ENCODE results near the gene SMOC1. TPM values are rescaled to one million over a fixed set of nuclear protein-coding genes. Genes with fewer than 3 reads are reported as not detected.

The SMOC1 gene
- total RNA-seq, 2 donors from 2014 or later: not detected

Other genes starting within 250 kb of the SMOC1 start
- gene SRSF5, start 112.3 kb upstream of the SMOC1 start, total RNA-seq: 100 to 1,000 TPM; 324 to 364 TPM
- gene SLC10A1, start 82.2 kb upstream of the SMOC1 start, total RNA-seq: not detected